Fibroblast of pulmonary artery (primary cell): ENCODE data around the gene TMEM98.
"Not testable (repeated sequence)": the region's sequence is repeated elsewhere in the genome, so short reads cannot be mapped to it uniquely, and the experiment has no call there.

Source experiments
- DNase-seq: peaks from one replicate; pipeline ENCODE4 v3.0.0-alpha.2; 2010; ENCODE audit warnings: low read depth
- H3K4me3 ChIP-seq: replicated peaks from 2 replicates; pipeline ENCODE4 v1.5.1; 2011; ENCODE audit warnings: low read depth, mild to moderate bottlenecking, control low read depth, low read length, moderate library complexity
- TF ChIP-seq, protein P1 (sequence below): IDR thresholded peaks from 2 replicates; pipeline ENCODE4 v1.5.1; 2011; ENCODE audit warnings: mild to moderate bottlenecking, control low read depth, low read length, inconsistent platforms; ENCODE audit errors: missing control alignments

TMEM98 gene

GRCh38 chr17:32944248-32945020 lies 16.5 kb downstream of the TMEM98 start:
- no peak for DNase-seq
- TF ChIP-seq, protein P1, sequence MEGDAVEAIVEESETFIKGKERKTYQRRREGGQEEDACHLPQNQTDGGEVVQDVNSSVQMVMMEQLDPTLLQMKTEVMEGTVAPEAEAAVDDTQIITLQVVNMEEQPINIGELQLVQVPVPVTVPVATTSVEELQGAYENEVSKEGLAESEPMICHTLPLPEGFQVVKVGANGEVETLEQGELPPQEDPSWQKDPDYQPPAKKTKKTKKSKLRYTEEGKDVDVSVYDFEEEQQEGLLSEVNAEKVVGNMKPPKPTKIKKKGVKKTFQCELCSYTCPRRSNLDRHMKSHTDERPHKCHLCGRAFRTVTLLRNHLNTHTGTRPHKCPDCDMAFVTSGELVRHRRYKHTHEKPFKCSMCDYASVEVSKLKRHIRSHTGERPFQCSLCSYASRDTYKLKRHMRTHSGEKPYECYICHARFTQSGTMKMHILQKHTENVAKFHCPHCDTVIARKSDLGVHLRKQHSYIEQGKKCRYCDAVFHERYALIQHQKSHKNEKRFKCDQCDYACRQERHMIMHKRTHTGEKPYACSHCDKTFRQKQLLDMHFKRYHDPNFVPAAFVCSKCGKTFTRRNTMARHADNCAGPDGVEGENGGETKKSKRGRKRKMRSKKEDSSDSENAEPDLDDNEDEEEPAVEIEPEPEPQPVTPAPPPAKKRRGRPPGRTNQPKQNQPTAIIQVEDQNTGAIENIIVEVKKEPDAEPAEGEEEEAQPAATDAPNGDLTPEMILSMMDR, result no peak

DNA sequence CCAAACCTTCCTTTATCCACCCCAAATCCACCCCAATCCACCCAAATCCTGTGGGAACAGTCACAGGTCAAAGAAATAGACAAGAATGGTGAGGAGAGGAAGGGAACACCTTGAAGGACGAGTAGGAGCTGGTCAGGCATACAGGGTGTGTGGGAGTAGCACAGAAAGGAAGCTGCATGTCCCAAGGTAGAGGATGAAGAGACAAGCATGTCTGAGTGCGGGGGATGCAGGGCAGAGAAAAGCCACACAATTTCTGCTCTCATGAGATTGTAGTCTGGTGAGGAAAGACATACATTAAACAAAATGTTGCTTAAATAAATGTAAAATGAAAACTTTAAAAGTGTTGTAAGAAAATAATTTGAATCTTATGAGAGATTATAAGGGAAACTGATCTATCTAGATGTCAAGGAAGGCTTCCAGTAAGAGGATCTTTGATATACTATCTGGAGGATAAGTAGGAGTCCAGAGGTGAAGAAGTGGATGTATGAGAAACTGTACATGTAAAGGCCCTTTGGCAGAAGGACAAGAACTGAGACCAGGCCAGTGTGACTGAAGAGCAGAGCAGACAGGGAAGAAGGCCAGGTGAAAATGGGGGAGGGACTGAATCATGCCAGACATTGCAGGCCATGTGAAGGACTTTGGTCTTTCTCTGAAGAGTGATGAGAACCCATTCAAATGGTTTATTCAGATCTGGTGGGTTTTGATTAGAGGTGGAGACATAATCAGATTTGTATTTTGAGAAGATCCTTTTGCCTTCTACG lies 18.6 kb downstream of the TMEM98 start:
- TF ChIP-seq, protein P1, result no peak
- H3K4me3 ChIP-seq, result no peak overlapping the region
- no peak for DNase-seq

More at GRCh38 chr17:32944248-32945020, 16.5 kb downstream of the TMEM98 start:
- no peak overlapping the region for H3K4me3 ChIP-seq

GRCh38 chr17:32947736-32948135 lies 19.8 kb downstream of the TMEM98 start:
- H3K4me3 ChIP-seq, result no peak overlapping the region
- TF ChIP-seq, protein P1, result no peak
- DNase-seq, result no peak

DNA sequence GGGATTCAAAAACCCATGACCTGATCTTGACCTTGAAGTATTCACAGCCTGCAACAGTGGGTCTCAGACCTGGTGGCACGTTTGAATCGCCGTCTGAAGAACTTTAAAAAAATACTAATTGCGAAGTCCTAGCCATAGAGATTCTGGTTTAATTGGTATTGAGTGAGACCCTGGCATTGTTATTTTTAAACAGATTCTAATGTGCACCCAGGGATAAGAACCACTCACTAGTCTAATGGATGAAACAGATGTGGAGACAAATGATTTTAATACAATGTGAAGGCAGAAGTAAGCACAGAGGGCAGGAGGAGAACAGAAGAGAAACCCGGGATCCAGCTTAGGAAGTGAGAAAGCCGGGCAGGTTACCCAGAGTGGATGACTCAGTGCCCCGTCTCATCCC lies 21.2 kb downstream of the TMEM98 start:
- TF ChIP-seq, protein P1, result no peak
- DNase-seq, result no peak
- H3K4me3 ChIP-seq, result no peak overlapping the region

GRCh38 chr17:32952491-32952890 lies 24.5 kb downstream of the TMEM98 start:
- DNase-seq, H3K4me3 ChIP-seq: not testable (repeated sequence)

- TF ChIP-seq, protein P1, result no peak
- H3K4me3 ChIP-seq, result no peak overlapping the region
- no peak for DNase-seq
Observed at GRCh38 chr17:32953045-32953444, 25.1 kb downstream of the TMEM98 start.

DNA sequence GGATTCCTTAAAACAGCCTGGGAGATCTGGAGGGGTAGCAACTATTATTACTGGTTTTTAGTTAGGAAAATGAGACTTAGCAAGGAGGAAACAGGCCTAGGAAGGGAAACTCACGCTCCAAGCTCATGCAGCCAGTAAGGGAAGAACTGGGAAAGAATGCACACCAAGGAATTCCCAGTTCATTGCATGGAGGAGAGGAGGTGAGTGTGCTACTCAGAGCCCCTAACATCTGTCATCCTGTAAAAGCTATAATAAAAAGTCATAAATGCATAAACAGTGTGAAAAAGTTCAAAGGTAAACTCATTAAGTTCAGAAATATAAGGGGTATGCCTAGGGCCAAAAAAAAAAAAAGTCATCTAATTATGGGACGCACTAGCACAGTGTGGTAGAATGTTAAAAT lies 25.9 kb downstream of the TMEM98 start:
- TF ChIP-seq, protein P1, result no peak
- H3K4me3 ChIP-seq, result no peak overlapping the region
- no peak for DNase-seq
